Activated CD4-positive, CD25-positive, alpha-beta regulatory T cell treated with anti-CD3 and anti-CD28 coated beads, Interleukin-2, amount 50 U/mL, for 24 hours (primary cell): Measurements from ENCODE around the gene SHISA9.

ENCODE experiments used
- ATAC-seq, 2 donors: fragments of 150-1000 bp; cut with Tn5 transposase; one replicate each; pipeline ENCODE4 v1.10.0; 2021; ENCODE audit warnings: mild to moderate bottlenecking in 1 of 2, moderate library complexity in 1 of 2

SHISA9 gene

GRCh38 chr16:13032911-13033310, 131.5 kb downstream of the SHISA9 start:
- no peak for ATAC-seq

GRCh38 chr16:13036600-13036999, 135.2 kb downstream of the SHISA9 start:
- ATAC-seq, result no peak

- no peak for ATAC-seq
Measured at GRCh38 chr16:13038591-13038990, 137.2 kb downstream of the SHISA9 start.

GRCh38 chr16:13039526-13039925, 138.1 kb downstream of the SHISA9 start:
- no peak for ATAC-seq

- no peak for ATAC-seq
Measured at GRCh38 chr16:13041180-13041579, 139.8 kb downstream of the SHISA9 start.

GRCh38 chr16:13041646-13042290, 140.4 kb downstream of the SHISA9 start:
- ATAC-seq, result no peak

- no peak for ATAC-seq
Measured at GRCh38 chr16:13042291-13042685, 140.9 kb downstream of the SHISA9 start.

- no peak for ATAC-seq
Measured at GRCh38 chr16:13046061-13046821, 144.8 kb downstream of the SHISA9 start.

- no peak for ATAC-seq
Measured at GRCh38 chr16:13047276-13047675, 145.9 kb downstream of the SHISA9 start.

GRCh38 chr16:13049688-13050087, 148.3 kb downstream of the SHISA9 start:
- no peak for ATAC-seq

GRCh38 chr16:13052431-13052830, 151.0 kb downstream of the SHISA9 start:
- no peak for ATAC-seq

- no peak for ATAC-seq
Measured at GRCh38 chr16:13055480-13055879, 154.1 kb downstream of the SHISA9 start.

GRCh38 chr16:13056607-13057006, 155.2 kb downstream of the SHISA9 start:
- ATAC-seq, result no peak

- no peak for ATAC-seq
Measured at GRCh38 chr16:13060932-13061331, 159.5 kb downstream of the SHISA9 start.

- ATAC-seq, result no peak
Measured at GRCh38 chr16:13061691-13062090, 160.3 kb downstream of the SHISA9 start.

- ATAC-seq, result no peak
Measured at GRCh38 chr16:13062219-13062618, 160.8 kb downstream of the SHISA9 start.

- no peak for ATAC-seq
Measured at GRCh38 chr16:13063457-13063856, 162.1 kb downstream of the SHISA9 start.

- no peak for ATAC-seq
Measured at GRCh38 chr16:13064821-13065220, 163.4 kb downstream of the SHISA9 start.

GRCh38 chr16:13067648-13068047, 166.2 kb downstream of the SHISA9 start:
- ATAC-seq, result no peak

- ATAC-seq, result no peak
Measured at GRCh38 chr16:13068912-13069583, 167.7 kb downstream of the SHISA9 start.

- no peak for ATAC-seq
Measured at GRCh38 chr16:13070268-13070667, 168.9 kb downstream of the SHISA9 start.

GRCh38 chr16:13076878-13077277, 175.5 kb downstream of the SHISA9 start:
- ATAC-seq, result no peak

GRCh38 chr16:13077816-13078215, 176.4 kb downstream of the SHISA9 start:
- ATAC-seq, result no peak

- ATAC-seq, result no peak
Measured at GRCh38 chr16:13080531-13080930, 179.1 kb downstream of the SHISA9 start.
